HG03460 (cell line): ENCODE results near the gene ZFP42.
"Not testable (repeated sequence)": the region's sequence is repeated elsewhere in the genome, so short reads cannot be mapped to it uniquely, and the experiment has no call there.

Source experiments
- ATAC-seq: cut with Tn5 transposase; IDR thresholded peaks from one replicate; pipeline ENCODE4 v1.9.1; 2021; ENCODE audit not compliant: unreplicated experiment

The ZFP42 gene

DNA sequence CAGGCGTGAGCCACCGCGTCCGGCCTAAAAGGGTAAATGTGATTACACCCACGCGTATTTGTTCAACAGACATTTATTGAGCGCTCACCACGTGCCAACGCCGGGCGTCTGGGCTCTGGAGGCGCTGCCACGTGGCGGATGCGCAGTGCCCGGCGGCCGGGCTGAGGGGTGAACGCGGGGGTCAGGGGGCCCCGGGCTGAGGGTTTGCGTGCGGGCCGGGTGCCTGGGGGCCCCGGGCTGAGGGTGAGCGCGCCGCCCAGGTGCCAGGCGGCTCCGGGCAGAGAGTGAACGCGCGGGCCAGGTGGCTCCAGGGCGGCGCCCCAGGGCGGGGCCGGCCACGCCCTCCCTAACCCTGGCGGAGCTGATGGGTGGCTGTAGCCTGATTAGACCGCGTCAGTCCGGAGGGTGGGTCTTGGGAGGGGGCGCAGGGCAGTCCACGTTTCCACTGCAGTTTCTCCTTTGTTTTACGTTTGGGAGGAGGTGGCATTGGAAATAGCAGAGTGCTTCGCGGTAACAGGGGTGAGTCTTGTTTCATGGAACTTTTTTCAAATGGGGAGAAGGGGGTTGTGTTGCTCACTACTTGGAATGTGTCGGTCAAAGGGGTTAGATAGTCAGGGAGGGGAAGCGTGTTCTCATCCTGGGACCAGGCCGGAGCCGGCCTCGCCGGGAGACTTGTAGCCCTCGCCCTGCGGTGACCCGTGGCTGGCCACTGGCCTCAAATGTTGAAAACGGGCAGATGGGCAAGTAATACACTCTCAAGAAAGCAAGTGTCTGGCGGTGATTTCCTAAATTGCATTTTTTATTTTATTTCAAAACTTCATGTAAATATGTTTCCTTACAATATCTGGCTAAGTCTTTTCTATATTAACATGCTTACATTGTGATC is at the start of gene ZFP42:
Gene ZFP42, plus strand, starts transcription at position 450 of the 886 bp plus-strand sequence. CDS start 7,037 bp downstream, outside the sequence.
- ATAC-seq = no peak

DNA sequence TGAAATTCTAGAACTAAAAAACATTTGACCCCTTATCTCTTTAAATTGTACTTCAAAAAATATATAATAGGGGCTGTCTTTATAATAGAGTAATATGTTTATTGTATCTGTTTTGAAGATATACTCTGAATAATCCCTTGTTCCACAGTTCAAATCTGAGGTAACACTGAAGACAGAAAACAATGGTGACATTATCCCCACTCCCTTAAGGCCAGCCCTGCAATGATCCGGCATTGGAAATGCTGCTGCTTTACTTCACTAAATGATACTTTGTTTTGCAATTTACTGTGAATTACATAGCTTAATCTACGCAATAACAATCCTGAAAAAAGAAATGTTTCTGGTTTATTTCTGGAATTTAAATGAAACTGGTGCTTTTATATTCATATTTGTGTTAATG is 34.4 kb upstream of the ZFP42 start:
- no peak for ATAC-seq

DNA sequence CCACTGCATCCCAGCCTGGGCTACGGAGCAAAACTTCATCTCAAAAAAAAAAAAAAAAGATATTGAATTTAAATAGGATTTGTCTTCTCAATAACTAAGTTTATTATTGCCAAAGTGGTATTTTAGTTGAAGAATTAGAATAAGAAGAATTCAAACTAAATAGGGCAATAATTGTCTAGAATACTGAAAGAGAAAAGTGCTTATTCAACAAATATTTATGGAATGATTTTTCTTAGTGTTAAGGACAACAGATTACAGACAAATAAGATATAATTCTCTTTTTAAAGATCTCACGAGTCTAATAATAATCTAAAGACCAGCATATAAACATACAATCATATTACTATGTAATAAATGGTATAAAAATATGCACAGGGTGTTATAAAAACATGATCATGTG is 33.6 kb upstream of the ZFP42 start:
- ATAC-seq = no peak

DNA sequence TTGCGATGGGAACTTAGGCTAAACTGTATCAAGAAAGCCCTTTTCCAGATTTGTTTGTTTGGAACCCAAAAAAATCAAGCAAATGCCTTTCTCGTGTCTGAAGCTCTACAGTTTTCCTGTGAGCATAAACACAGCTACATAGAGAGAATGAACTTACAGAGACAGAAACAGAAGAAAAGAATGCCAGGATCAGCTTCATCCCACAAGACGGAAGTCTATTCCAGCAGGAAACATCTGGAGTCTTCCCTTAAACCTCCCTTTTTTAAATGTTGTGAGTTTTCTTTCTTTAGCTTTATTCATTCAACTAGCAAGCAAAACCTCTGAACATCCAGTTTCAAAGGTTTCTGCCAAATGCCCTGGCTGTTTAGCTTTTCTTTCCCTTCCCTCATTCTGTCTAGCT is 32.6 kb upstream of the ZFP42 start:
- ATAC-seq = no peak

DNA sequence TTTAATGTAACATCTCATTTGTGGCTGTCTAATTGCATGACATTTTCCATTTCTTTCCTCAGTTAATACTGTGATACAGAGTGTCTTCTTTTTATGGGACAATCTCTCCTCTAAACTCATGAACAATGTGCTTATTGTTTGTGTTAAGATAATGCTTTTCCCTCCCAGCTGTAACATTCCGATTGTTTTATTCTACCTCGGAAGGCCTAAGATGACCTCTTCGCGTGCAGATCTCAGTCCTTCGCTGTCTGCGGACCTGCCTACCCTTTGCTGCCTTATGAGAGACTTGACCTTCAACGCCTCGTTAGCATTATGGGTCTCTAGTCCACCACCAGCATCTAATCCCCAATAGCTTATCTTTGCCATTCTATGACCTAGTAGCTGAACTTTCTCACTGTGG is 29.8 kb upstream of the ZFP42 start:
- no peak for ATAC-seq

DNA sequence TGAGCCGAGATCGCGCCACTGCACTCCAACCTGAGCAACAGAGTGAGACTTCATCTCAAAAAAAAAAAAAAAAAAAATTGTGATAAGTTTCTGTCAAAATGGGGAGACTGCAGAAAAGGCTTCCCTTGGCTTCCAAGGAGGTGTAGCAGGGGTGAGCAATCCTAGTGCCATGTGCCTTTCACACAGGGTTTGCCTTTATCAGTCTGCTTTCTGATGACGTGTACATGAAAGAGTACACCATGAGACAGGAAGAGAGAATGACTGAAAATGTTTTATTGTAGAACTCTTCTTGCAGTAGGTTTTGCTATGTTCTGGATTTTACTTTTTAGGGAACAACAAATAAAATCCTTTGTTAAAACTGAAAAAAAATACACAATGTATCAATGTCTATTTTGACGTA is 23.4 kb upstream of the ZFP42 start:
- ATAC-seq = no peak

DNA sequence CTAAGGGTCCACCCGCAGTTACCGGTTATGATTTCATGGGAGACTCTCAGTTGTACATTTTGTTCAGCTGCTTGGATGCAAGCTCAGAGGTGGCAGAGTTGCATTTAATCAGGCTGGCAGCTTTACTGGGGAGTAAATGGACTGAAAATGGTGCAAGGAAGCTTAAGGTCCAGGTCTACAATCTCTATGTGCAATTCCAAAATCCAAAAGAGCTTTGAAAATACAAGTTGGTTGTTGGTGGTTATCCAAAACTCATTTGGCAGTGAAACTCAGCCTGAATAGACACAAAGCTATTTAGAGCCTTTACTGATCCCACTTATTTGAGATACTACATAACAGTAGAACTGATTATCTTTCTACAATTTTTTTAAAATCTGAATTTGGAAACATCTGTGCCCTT is 11.8 kb upstream of the ZFP42 start:
- ATAC-seq = no peak

DNA sequence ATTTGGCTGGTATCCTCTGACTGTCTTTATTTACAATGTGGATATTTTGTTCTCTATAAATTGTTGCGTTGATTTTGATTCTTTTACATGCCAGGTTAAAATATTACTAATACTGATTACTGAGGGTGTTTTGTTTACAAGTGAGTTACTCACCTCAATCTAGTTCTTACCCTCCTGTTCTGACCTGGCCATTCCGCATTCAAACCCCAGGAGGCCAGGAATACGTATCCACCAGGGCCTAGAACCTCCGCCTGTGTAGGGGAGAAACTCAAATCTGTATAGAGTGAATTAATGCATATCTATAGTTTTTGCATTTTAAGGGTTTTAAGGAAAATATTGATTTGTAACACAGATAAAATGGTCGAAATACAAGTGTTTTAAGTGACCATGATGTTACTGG is 2.6 kb upstream of the ZFP42 start:
- no peak for ATAC-seq

DNA sequence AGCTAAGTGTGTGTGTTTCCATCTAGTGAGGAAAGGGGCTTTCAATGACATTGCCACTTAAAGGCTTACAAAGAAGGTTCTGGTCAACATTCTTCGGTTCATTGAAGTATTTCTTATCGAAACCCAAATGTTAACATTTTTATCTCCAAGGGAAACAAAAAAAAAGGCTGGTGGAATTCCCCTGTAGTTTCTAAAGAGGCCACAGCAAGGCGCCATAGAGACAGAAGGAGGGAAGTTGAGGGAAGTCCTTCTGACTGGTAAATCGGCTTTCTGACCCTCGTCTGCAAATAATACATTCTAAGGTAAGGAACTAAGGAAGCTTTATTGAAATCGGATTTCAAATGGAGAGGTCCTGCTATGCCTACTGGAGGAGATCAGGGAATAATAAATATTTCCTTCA is 1.7 kb upstream of the ZFP42 start:
- ATAC-seq = no peak

DNA sequence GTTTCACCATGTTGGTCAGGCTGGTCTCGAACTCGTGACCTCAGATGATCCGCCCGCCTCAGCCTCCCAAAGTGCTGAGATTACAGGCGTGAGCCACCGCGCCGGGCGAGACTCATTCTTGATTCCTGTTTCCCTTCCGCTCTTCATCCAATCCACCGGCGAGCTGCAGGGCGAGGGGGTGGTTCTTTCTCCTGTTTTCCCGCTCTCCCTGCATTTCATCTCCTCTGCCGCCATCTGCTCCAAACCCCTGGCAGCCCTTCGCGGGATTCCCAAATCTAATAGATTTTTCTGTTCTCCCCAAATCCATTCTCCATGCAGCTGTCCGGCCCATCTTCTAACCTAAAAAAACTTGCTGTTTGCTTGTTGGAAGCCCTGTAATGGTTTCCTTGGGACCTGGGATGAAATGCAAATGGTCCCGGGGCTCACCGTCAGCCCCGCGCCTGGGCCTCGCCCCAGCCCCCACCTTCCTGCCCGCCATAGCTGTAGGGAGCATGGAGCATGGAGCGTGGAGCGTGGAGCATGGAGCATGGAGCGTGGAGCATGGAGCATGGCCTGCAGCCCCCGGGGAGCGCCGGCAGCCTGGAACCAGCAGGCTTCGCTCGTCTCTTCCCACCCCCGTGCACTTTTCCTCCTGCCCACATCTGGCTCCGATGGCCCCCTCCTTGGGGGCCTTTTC is 1.1 kb downstream of the ZFP42 start:
- ATAC-seq = no peak

DNA sequence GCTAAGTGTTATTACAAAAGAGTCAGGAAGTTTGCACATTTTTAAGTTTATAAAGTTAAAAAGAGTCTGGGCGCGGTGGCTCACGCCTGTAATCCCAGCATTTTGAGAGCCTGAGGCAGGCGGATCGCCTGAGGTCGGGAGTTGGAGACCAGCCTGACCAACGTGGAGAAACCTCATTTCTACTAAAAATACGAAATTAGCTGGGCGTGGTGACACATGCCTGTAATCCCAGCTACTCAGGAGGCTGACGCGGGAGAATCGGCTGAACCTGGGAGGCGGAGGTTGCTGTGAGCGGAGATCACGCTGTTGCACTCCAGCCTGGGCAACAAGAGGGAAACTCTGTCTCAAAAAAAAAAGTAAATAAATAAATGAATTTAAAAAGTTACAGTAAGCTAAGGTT is 2.4 kb downstream of the ZFP42 start:
- ATAC-seq = not testable (repeated sequence)

DNA sequence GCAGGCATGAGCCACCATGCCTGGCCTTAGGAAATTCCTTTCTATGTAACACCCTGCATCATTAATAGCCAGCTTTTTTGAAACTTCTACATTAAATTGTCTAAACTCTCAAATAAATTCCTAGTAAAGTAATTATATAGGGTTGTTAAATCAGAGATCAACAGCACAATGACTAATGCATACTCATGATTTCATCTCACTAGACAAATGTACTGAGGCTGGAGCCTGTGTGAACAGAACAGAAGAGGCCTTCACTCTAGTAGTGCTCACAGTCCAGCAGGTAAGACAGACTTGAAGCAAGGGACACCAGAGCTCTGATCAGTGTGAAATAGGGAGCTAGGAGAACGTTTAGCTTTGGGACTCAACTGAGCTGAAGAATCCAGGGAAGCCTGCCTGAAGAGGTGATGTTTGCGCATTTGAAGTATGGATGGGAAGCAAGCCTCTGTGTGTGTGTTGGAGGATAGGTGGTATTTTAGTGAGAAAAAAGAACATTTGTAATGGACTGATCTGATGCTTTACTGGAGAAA is 3.9 kb downstream of the ZFP42 start:
- no peak for ATAC-seq

DNA sequence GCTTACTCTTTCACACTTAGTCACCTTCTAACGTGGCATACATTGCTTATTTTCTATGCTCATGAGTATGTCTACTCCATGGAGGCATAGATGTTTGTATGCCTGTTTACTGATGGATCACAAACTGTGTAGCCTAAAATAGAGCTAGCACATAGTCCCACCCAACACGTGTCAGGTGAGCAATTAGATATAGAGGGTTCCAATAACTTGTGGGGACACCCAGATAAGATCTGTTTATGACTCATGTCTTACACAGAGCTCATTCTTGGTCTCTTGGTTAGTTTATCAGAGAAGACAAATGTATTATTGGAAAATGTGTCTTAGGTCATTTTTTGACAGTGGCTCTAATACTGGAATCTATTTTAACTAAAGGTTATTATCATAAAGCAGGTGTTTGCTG is 6.8 kb downstream of the ZFP42 start:
- ATAC-seq = no peak

DNA sequence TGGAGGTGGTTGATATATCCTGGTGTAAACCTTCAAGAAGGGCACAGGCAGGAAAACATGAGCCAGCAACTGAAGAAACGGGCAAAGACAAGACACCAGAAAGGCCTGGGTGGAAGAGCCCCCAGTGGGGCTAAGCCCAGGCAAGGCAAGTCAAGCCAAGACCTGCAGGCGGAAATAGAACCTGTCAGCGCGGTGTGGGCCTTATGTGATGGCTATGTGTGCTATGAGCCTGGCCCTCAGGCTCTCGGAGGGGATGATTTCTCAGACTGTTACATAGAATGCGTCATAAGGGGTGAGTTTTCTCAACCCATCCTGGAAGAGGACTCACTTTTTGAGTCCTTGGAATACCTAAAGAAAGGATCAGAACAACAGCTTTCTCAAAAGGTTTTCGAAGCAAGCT is 7.2 kb downstream of the ZFP42 start:
- ATAC-seq = no peak

DNA sequence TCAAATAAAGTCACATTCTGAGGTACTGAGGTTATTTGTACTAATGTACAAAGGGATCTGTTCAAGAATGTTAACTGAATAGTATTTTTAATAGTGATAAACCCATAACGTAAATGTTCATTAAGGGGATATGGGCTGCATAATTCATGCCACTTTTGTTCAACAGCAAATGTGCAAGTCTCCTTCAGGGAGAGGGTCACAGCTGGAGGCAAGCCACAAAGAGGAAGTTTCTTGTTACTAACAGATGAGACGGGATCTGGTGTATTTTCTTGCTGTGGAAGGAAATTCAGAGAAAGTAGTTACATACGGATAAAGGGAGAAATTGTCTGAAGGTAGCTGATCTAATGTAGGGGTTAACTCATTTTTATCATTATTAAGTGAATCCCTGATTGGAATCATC is 10.0 kb downstream of the ZFP42 start:
- no peak for ATAC-seq

DNA sequence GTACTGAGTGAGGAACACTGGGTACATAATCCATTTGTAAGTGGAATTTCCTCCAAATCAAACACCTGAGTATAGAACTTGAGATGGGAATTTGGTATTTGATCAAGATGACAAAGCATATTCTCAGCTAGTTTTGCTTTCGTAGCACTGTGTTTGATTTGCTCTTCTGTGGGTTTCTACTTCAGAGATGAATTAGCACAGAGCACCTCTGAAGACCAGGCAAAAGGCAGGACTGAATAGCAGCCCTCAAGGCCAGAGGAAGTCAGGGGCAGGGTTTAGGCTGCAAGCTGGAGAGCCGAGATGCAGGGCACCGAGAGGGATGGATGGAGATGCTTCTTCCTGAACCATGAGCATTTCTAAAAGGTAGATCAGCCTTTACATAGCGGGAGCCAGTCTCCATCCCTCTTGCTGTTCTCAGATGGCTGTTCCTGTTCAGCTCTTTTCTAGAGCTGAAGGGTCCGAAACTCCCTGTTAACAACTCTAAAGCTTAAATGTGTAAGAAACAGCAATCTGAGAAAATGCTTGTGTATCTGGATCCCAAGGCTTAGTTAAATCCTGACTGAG is 10.8 kb downstream of the ZFP42 start:
- ATAC-seq = no peak

DNA sequence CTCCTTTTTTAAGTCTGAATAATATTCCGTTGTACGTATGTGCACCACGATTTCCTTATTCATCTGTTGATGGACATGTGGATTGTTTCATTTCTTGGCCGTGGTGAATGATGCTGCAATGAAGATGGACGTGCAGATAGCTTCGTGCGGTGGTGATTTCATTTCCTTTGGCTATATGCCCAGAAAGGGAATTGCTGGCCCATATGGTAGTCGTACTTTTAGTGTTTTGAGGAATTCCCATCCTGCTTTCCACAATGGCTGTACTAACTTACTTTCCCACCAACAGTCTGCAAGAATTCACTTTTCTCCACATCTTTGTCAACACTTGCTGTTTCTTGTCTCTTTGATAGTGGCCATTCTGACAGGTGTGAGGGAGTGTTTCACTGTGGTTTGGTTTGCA is 12.8 kb downstream of the ZFP42 start:
- ATAC-seq = no peak

DNA sequence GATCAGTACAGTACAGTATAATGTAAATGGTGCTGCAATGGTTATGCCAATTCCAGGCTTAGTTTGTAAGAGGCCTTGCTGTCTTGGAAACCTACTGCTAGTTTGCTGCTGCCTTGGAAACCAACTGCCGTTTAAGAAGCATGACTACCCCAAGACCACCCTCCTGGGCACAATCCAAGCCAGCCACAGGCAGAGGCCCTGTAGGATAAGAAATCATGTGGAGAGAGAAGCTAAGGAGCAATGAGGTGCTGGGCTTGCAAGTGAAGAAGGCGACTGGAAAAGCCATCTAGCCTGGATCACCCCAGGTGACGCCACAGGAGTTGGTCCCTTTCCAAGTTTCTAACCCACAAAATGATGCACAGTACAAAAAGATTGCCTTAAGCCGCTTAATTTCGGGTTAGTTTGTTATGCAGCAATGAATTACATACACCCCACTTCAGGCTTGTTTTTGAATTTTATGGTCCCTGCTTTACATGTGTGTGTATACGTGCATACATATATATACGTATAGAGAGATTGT is 16.9 kb downstream of the ZFP42 start:
- no peak for ATAC-seq

DNA sequence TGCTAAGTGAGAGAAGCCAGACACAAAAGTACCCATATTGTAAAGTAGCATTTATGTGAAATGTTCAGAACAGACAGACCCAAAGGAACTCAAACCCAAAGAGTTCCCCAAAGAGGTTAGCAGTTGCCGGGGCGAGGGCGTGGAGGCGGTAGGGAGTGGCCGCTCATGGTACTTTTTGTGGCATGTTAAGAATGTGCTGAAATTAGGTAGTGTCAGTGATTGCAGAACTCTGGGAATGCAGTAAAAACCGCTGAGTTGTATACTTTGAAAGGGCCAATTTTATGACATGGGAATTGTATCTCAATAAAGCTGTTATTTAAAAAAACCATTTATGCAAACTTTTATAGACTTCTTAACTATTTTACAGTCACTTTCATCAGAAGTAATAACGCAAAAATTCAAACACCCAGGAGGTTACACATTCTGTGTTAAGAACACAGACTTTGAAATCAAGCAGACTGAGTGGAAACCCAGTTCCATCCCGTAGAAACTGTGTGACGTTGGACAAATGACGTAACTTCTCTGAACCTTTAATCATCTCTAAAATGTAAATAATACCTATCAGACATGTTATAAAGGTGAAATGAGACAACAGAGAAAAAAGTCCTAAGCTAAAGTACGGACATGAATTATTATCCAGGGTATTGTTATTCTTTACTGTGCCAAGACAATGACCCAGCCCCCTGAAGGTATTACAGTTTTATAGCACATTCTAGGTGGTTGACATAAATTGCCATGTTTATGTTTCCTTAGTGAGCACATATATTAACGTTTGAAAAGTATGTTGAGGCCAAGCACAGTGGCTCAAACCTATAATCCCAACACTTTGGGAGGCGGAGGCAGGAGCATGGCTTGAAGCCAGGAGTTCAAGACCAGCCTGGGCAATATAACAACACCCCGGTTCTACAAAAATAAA is 19.7 kb downstream of the ZFP42 start:
- no peak for ATAC-seq

DNA sequence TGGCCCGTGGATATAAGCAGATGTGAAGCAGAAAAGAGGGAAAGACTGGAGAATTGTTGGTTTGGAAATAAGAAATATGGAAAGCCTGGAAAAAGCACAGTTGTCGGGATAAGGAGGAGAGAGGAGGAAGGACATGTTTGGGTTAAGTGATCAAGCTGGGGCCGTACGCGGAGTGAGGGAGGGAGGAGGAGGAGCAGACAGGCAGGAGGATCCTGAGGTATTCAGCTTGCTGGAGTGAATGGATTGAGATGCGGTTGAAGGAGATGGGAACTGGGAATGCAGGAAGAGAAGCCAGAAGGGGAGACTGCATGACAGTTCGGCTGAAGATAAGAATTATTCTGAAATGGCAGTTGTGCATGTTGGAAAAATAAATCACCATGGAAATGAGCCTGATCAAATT is 21.2 kb downstream of the ZFP42 start:
- no peak for ATAC-seq

DNA sequence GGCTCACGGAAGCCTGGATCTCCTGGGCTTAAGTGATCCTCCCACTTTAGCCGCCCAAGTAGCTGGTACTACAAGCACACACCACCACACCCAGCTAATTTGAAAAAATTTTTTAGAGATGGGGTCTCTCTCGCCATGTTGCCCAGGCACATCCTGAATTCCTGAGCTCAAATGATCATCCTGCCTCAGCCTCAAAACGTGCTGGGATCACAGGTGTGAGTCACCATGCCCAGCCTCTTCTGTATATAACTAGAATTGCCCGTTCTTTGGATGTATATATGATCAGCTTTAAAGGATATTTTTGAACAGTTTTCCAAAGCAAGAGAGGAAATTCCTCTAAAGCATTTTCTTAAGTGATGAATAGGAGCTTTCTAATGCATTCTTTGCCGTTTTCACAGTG is 22.7 kb downstream of the ZFP42 start:
- no peak for ATAC-seq
